Measurements from ENCODE around the gene LHX2.

LHX2 gene

GRCh38 chr9:124013309-124014210 is 2.0 kb downstream of the LHX2 start:
- DNase-seq (ENCODE audit: low read depth) = no peak

DNA sequence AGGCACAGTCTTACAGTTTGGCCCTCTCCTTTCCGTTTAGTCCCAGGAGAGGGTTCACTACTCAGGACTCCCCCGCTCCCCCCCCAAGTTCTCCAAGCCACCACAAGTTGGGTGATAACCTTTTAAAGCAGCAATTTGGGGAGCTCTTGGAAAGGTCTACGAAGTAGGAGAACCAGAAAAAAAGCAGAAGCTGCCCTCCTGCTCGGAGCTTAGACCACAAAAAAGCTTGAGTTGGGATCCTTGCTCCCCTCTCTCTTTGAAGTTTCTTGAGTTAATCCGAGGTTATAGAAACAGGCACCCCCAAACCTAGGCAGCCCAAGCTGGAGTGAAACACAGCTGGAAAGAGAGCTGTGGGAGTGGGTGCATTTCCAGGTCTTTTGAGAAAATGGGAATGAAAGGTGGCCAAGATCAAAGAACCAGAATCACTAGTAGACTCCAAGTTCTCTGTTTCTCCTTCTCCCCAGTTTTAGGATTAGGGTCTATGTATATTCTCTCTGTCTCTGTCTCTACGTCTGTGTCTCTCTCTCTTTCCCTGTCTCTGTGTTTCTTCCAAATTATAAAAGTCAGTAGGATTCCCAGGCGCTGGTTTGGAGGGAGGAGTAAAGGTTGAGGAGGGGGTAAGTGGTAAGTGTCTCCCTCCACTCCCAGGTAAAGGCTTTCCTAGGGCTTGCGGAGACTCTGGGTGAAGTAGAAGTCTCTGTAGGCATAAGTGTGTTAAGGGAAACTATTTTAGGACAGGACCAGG is 2.8 kb downstream of the LHX2 start:
- no peak for DNase-seq (ENCODE audit: low read depth)

DNA sequence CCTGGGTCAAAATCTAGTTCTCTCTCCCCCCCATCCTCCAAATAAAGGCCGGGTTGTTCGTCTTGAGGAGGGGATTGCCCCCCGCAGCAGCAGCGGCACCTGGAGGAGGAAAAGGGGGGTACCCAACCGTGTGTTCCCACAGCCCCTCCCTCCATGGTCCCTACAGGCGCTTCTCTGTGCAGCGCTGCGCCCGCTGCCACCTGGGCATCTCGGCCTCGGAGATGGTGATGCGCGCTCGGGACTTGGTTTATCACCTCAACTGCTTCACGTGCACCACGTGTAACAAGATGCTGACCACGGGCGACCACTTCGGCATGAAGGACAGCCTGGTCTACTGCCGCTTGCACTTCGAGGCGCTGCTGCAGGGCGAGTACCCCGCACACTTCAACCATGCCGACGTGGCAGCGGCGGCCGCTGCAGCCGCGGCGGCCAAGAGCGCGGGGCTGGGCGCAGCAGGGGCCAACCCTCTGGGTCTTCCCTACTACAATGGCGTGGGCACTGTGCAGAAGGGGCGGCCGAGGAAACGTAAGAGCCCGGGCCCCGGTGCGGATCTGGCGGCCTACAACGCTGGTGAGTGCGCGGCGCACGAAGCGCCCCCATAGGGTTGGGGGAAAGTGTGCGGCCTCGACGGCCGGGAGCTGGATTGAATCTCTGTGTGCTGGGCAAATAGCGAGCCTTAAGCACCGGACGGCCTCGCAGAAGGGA is 3.5 kb downstream of the LHX2 start:
- no peak for DNase-seq (ENCODE audit: low read depth)

GRCh38 chr9:124015661-124016131 is 4.1 kb downstream of the LHX2 start:
- DNase-seq (ENCODE audit: low read depth) = no peak

- DNase-seq (ENCODE audit: low read depth) = no peak
Measured at GRCh38 chr9:124016175-124017050, 4.8 kb downstream of the LHX2 start.

DNA sequence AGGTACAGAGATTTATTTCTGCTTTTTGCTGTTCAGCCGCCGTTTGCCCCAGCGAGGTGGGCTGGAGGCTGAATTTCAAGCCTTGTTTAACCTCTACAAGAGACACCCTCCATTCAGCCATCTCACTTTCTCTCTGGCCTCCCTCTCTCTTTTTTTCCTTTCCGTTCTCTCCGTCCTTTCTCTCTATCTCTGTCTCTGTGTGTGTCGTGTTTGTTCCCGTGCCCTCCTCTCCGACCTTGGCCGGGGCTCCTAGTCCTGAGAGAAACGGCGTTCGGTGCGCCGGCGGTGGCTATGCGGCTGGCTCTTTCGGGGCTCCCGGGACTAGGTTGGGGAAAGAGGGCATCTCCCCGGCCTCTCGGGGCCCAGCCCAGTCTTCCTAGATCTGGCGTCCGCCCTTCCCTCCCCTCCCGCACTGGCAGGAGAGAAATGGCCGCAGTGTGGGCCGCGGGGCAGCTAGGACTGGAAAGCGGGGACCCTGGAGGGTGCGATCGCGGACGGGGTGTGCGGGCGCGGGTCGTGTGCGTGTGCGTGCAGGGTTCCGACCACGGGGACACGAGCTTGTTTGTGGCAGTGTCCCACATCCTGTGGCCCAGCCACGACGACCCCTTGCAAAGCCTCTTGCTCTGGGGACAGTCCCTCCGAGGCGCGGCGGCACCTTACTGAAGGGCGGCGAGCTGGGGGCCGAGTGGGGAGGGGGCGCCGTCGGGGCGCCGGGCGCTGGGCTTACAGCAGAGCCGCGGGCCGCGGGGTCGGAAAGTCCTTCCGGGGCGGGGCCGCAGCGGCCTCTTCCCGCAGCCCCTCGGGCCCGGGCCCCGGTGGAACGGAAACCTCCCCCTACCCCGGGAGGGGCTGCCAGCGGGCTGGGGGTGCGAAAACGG is 5.7 kb downstream of the LHX2 start:
- no peak for DNase-seq (ENCODE audit: low read depth)

DNA sequence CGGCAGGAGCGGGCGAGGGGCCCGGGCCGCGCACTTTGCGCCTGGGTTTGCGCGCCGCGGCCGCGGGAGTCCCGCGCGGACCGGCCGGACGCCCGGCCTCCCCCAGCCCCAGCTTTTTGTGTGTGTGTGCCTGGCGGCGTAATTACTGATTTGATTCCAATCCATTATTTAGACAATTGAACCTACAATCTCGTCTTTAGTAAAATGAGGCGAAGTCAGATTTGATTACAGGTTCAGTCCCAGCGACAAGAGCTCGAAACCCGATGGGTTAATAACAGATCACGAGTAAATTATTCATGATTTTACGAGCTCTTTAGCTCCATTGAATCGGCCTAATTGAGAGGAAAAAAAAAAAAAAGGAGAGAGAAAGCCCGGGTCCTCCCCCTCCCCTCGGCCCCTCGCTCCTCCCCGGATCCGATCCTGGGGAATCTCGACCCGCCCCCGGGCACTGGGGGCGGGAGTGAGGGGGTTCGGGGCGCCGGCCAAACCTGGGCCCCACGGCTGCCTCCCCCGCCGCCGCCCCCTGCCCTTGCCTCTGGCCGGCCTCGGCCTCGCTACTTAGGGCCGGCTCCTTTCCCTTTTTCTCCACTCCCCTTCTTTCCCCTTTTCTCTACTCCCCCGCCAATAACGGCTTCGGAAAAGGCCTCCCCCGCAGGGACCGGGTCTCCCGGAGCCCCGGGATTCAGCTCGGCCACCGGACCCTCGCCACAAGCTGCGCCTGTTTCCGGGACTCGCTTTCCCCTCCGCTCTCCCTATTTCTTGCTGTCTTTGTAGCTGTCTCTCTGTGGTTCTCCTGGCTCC is 6.6 kb downstream of the LHX2 start:
- DNase-seq (ENCODE audit: low read depth) = no peak

- DNase-seq (ENCODE audit: low read depth) = no peak
Measured at GRCh38 chr9:124018730-124019697, 7.4 kb downstream of the LHX2 start.

- no peak for DNase-seq (ENCODE audit: low read depth)
Measured at GRCh38 chr9:124019771-124020519, 8.4 kb downstream of the LHX2 start.

DNA sequence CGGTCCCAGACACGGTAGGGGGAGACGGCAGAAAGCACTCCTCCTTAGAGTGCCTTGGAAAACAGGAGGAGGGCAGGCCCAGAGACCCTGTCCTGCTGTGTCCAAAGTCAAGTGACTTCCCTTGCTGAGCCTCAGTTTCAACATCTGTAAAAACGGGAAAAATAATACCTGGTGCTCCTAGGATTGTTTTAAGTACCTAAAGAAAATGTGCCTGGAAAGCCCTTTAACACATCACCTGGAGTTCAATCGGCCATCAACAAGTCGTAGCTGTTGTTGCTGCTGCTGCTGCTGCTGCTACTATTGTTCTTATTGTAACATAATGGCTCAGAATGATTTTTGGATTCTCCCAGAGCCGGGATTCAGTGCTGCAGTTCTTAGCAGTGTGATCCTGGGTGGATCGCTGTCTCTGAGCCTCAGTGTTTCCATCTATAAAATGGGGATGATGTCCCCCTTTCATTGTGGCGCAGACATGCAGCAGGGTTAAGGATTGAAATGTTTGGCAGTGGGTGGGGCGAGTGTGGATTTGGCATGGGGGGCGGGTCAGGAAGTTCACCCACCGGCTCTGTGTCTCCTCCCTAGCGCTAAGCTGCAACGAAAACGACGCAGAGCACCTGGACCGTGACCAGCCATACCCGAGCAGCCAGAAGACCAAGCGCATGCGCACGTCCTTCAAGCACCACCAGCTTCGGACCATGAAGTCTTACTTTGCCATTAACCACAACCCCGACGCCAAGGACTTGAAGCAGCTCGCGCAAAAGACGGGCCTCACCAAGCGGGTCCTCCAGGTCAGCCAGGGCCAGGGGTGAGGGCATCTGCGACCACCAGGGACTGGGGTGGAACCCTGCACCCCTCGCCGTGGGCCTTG is 9.2 kb downstream of the LHX2 start:
- DNase-seq (ENCODE audit: low read depth) = no peak

- no peak for DNase-seq (ENCODE audit: low read depth)
Measured at GRCh38 chr9:124021385-124021769, 9.8 kb downstream of the LHX2 start.

- no peak for DNase-seq (ENCODE audit: low read depth)
Measured at GRCh38 chr9:124022201-124023121, 10.9 kb downstream of the LHX2 start.

- DNase-seq (ENCODE audit: low read depth) = no peak
Measured at GRCh38 chr9:124024107-124024506, 12.5 kb downstream of the LHX2 start.

GRCh38 chr9:124029617-124030016 is 18.0 kb downstream of the LHX2 start:
- no peak for DNase-seq (ENCODE audit: low read depth)

- DNase-seq (ENCODE audit: low read depth) = no peak
Measured at GRCh38 chr9:124030969-124031451, 19.4 kb downstream of the LHX2 start.

Measured in stromal cell of bone marrow (primary cell).